PC-3 (cell line): ENCODE data around the gene CTXN1. TPM values are rescaled to one million over a fixed set of nuclear protein-coding genes. Genes with fewer than 3 reads are reported as not detected.
"Not testable (repeated sequence)": the region's sequence is repeated elsewhere in the genome, so short reads cannot be mapped to it uniquely, and the experiment has no call there.

Experiments
- ATAC-seq: fragments of 200-7000 bp; cut with Tn5 transposase; 2 replicates; pipeline ENCODE4 v1.9.1; 2020; ENCODE audit warnings: mild to moderate bottlenecking, moderate library complexity
- BruUV-seq: library from RNA; stranded (reverse); fragments of 400-500 nt; replicated peaks from 2 replicates; lab custom pipeline; 2021; lab: Mats Ljungman, UMichigan
- CTCF ChIA-PET: fragments of 300-600 bp; sonication (Branson Sonifier 250); formaldehyde crosslinking; loops from one replicate; lab custom pipeline; 2022; ENCODE audit warnings: antibody characterized with exemption; lab: Charles Lee
- POLR2A ChIA-PET: fragments of 300-600 bp; sonication (Branson Sonifier 250); formaldehyde crosslinking; loops from one replicate; lab custom pipeline; 2022; ENCODE audit warnings: antibody characterized with exemption; ENCODE audit not compliant: unreplicated experiment; lab: Charles Lee
- DNase-seq: peaks from one replicate; pipeline ENCODE4 v3.0.0-alpha.2; 2015
- H2AFZ ChIP-seq: fragments of 300-600 bp; sonication (generic); 2 replicates; pipeline ENCODE4 v1.6.0; 2016; ENCODE audit warnings: antibody characterized with exemption, low read length
- H3F3A ChIP-seq: fragments of 300-600 bp; sonication (generic); one replicate; pipeline ENCODE4 v1.6.0; 2017; ENCODE audit warnings: antibody characterized with exemption, low read length, control low read depth, mild to moderate bottlenecking; ENCODE audit not compliant: unreplicated experiment
- H3K27ac ChIP-seq: fragments of 300-600 bp; sonication (generic); 2 replicates; pipeline ENCODE4 v1.5.1; 2016; ENCODE audit warnings: mild to moderate bottlenecking, low read length
- H3K27me3 ChIP-seq: fragments of 300-600 bp; sonication (generic); 2 replicates; pipeline ENCODE4 v1.6.1; 2016; ENCODE audit warnings: low read length, mixed read lengths
- H3K36me3 ChIP-seq: fragments of 300-600 bp; sonication (generic); 2 replicates; pipeline ENCODE4 v1.6.1; 2016; ENCODE audit warnings: low read depth, mixed run types, low read length, mixed read lengths
- H3K4me1 ChIP-seq: fragments of 300-600 bp; sonication (generic); 2 replicates; pipeline ENCODE4 v1.5.1; 2016; ENCODE audit warnings: low read length; ENCODE audit not compliant: insufficient read depth
- H3K4me2 ChIP-seq: fragments of 300-600 bp; sonication (generic); 2 replicates; pipeline ENCODE4 v1.6.0; 2016; ENCODE audit warnings: low read length
- H3K4me3 ChIP-seq: fragments of 300-600 bp; sonication (generic); 2 replicates; pipeline ENCODE4 v1.5.1; 2016; ENCODE audit warnings: mild to moderate bottlenecking, low read length, mixed read lengths
- H3K79me2 ChIP-seq: fragments of 300-600 bp; sonication (generic); 2 replicates; pipeline ENCODE4 v1.6.1; 2017; ENCODE audit warnings: low read length, mixed read lengths
- H3K9ac ChIP-seq: fragments of 300-600 bp; sonication (generic); 2 replicates; pipeline ENCODE4 v1.6.0; 2016; ENCODE audit warnings: mild to moderate bottlenecking, low read length
- H3K9me2 ChIP-seq: fragments of 300-600 bp; sonication (generic); replicated peaks from 2 replicates; pipeline ENCODE4 v1.6.1; 2016; ENCODE audit warnings: mixed run types, low read length, mixed read lengths
- H3K9me3 ChIP-seq: fragments of 300-600 bp; sonication (generic); 2 replicates; pipeline ENCODE4 v1.6.1; 2016; ENCODE audit warnings: low read length, mixed read lengths
- H4K20me1 ChIP-seq: fragments of 300-600 bp; sonication (generic); 2 replicates; pipeline ENCODE4 v1.6.1; 2016; ENCODE audit warnings: low read length, mixed read lengths
- EZH2 ChIP-seq: fragments of 300-600 bp; sonication (generic); IDR thresholded peaks from one replicate; pipeline ENCODE4 v1.6.1; 2017; ENCODE audit warnings: antibody characterized with exemption, mild to moderate bottlenecking, low read length; ENCODE audit not compliant: unreplicated experiment
- EZH2phosphoT487 ChIP-seq: fragments of 300-600 bp; sonication (generic); IDR thresholded peaks from 2 replicates; pipeline ENCODE4 v1.6.1; 2018; ENCODE audit warnings: mild to moderate bottlenecking, antibody characterized with exemption, low read length, borderline replicate concordance
- intact Hi-C: fragments of 100-400 bp; cut with micrococcal nuclease; formaldehyde crosslinking; loops from 2 replicates; pipeline ENCODE4 v1.9.0; 2023
- total RNA-seq: library from RNA; depleted of rRNA; stranded (reverse); fragments of >200 nt; gene quantifications from 2 replicates; pipeline ENCODE4 v1.2.3, GENCODE V29; 2014
- TF ChIP-seq, protein P1 (sequence below): fragments of 300-600 bp; sonication (generic); conservative IDR thresholded peaks from 2 replicates; pipeline ENCODE4 v1.5.1; 2017; ENCODE audit warnings: antibody characterized with exemption, low read depth, mild to moderate bottlenecking, low read length

CTXN1 gene
- total RNA-seq, 1 experiment from 2014 or later, result 11.4 TPM

- DNase-seq (no peak), ATAC-seq (no peak)
- TF ChIP-seq EZH2phosphoT487, result no peak
- TF ChIP-seq, protein P1, sequence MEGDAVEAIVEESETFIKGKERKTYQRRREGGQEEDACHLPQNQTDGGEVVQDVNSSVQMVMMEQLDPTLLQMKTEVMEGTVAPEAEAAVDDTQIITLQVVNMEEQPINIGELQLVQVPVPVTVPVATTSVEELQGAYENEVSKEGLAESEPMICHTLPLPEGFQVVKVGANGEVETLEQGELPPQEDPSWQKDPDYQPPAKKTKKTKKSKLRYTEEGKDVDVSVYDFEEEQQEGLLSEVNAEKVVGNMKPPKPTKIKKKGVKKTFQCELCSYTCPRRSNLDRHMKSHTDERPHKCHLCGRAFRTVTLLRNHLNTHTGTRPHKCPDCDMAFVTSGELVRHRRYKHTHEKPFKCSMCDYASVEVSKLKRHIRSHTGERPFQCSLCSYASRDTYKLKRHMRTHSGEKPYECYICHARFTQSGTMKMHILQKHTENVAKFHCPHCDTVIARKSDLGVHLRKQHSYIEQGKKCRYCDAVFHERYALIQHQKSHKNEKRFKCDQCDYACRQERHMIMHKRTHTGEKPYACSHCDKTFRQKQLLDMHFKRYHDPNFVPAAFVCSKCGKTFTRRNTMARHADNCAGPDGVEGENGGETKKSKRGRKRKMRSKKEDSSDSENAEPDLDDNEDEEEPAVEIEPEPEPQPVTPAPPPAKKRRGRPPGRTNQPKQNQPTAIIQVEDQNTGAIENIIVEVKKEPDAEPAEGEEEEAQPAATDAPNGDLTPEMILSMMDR, result no peak
- no peak for TF ChIP-seq EZH2
- intact Hi-C loops, result no loop called here
- Histone ChIP-seq H3K4me2 (no peak overlapping the region), H3K9ac (no peak overlapping the region), H3F3A (no peaks in the 10 kb centered on the region), H3K9me3 (no peaks in the 10 kb centered on the region), H2AFZ (no peak overlapping the region), H3K27ac (no peak overlapping the region), H3K36me3 (peaks cover 19% of the 10 kb centered on the region), H3K4me3 (no peak overlapping the region), H3K79me2 (peaks cover 28% of the 10 kb centered on the region), H3K9me2 (no peaks in the 10 kb centered on the region), H4K20me1 (no peaks in the 10 kb centered on the region), H3K27me3 (no peaks in the 10 kb centered on the region), H3K4me1 (peaks cover 19% of the 10 kb centered on the region)
- BruUV-seq, result no TSS peak
- POLR2A ChIA-PET, result no interaction called here
- CTCF ChIA-PET, result no interaction called here
Measured at GRCh38 chr19:7895565-7895964, 30.4 kb downstream of the CTXN1 start.

GRCh38 chr19:7894612-7895309, 31.2 kb downstream of the CTXN1 start:
- no peak overlapping the region for H3K9ac ChIP-seq
- peaks cover 22% of the 10 kb centered on the region for H3K4me1 ChIP-seq
- ATAC-seq, result peak; percentile 58
- no peaks in the 10 kb centered on the region for H4K20me1 ChIP-seq
- H3F3A ChIP-seq, result no peaks in the 10 kb centered on the region
- peak overlapping the region; percentile 25 for H3K4me2 ChIP-seq
- H3K9me3 ChIP-seq, result no peaks in the 10 kb centered on the region
- H3K79me2 ChIP-seq, result peaks cover 36% of the 10 kb centered on the region
- no peaks in the 10 kb centered on the region for H3K9me2 ChIP-seq
- H3K27ac ChIP-seq, result no peak overlapping the region
- H3K27me3 ChIP-seq, result no peaks in the 10 kb centered on the region
- DNase-seq, result peak; percentile 68
- intact Hi-C loops, result no loop called here
- CTCF ChIA-PET, result no interaction called here
- POLR2A ChIA-PET, result interaction anchor here (0.5 kb wide), 1 partner anchor 25 kb away, joined by 3 read pairs; the partner anchor contains the start of gene SNAPC2
- H2AFZ ChIP-seq, result no peak overlapping the region
- H3K4me3 ChIP-seq, result no peak overlapping the region
- TF ChIP-seq EZH2phosphoT487, result no peak
- TF ChIP-seq EZH2, result no peak
- TF ChIP-seq, protein P1, result no peak
- BruUV-seq, result no TSS peak
- H3K36me3 ChIP-seq, result peaks cover 19% of the 10 kb centered on the region

GRCh38 chr19:7893362-7894101, 32.4 kb downstream of the CTXN1 start:
- Histone ChIP-seq H3K4me1 (peaks cover 30% of the 10 kb centered on the region), H3K27ac (peak overlapping the region; percentile 16; the same call in 1 of the 2 replicates), H3K36me3 (peaks cover 12% of the 10 kb centered on the region; the same call in 1 of the 2 replicates), H3K79me2 (peaks cover 48% of the 10 kb centered on the region)
- H3K27me3 ChIP-seq, H4K20me1 ChIP-seq, BruUV-seq, H3K9me3 ChIP-seq, POLR2A ChIA-PET, H3F3A ChIP-seq, H3K9me2 ChIP-seq, H2AFZ ChIP-seq, CTCF ChIA-PET, intact Hi-C loops, H3K4me3 ChIP-seq, H3K9ac ChIP-seq, H3K4me2 ChIP-seq: not testable (repeated sequence)
- ATAC-seq, result peak; percentile 6; the same call in 1 of the 2 replicates
- peak; percentile 30 for DNase-seq
